ENCODE measurements around the gene STK35. TPM values are rescaled to one million over a fixed set of nuclear protein-coding genes. Genes with fewer than 3 reads are reported as not detected.

The STK35 gene
- total RNA-seq, 1 donor from 2014 or later: 21.8 TPM

GRCh38 chr20:2065099-2065498, 36.5 kb upstream of the STK35 start:
- H3K36me3 ChIP-seq: no peaks in the 10 kb centered on the region
- H2AFZ ChIP-seq (replicated peaks): no peak overlapping the region
- H3K27ac Mint-ChIP-seq: no peak overlapping the region
- H3K27me3 Mint-ChIP-seq (ENCODE audit: insufficient read depth, low read depth): peaks cover 10% of the 10 kb centered on the region
- H3K9ac ChIP-seq: no peak overlapping the region
- TF ChIP-seq EZH2phosphoT487 (IDR thresholded peaks at IDR 0.05) (no peak), CTCF (IDR thresholded peaks at IDR 0.05) (no peak), EZH2 (IDR thresholded peaks at IDR 0.05) (no peak)
- no peaks in the 10 kb centered on the region for H4K20me1 ChIP-seq (ENCODE audit: low read depth)
- no peak for DNase-seq (ENCODE audit: low spot score)
- no peaks in the 10 kb centered on the region for H3F3A ChIP-seq (ENCODE audit: low read depth)
- H3K4me1 ChIP-seq: no peaks in the 10 kb centered on the region
- H3K4me1 Mint-ChIP-seq: no peaks in the 10 kb centered on the region
- no peak overlapping the region for H3K4me3 ChIP-seq
- H3K9me3 ChIP-seq (ENCODE audit: low read depth): no peaks in the 10 kb centered on the region
- H3K9me3 Mint-ChIP-seq: no peaks in the 10 kb centered on the region
- no peak overlapping the region for H3K4me2 ChIP-seq
- H3K79me2 ChIP-seq (ENCODE audit: low read depth): no peaks in the 10 kb centered on the region
- no peak overlapping the region for H3K27ac ChIP-seq
- H3K4me3 Mint-ChIP-seq: no peak overlapping the region
- H3K27me3 ChIP-seq: peaks cover 30% of the 10 kb centered on the region
- H3K36me3 Mint-ChIP-seq: no peaks in the 10 kb centered on the region

GRCh38 chr20:2066461-2067122, 35.0 kb upstream of the STK35 start:
- Histone ChIP-seq H3K36me3 (no peaks in the 10 kb centered on the region), H3K27ac (no peak overlapping the region), H3K4me1 (no peaks in the 10 kb centered on the region), H3K4me3 (no peak overlapping the region), H2AFZ (replicated peaks) (no peak overlapping the region), H3K27me3 (peaks cover 30% of the 10 kb centered on the region), H4K20me1 (ENCODE audit: low read depth) (no peaks in the 10 kb centered on the region), H3K9ac (no peak overlapping the region), H3F3A (ENCODE audit: low read depth) (no peaks in the 10 kb centered on the region), H3K9me3 (ENCODE audit: low read depth) (no peaks in the 10 kb centered on the region), H3K79me2 (ENCODE audit: low read depth) (no peaks in the 10 kb centered on the region), H3K4me2 (no peak overlapping the region)
- Mint-ChIP-seq H3K4me1 (no peaks in the 10 kb centered on the region), H3K27me3 (ENCODE audit: insufficient read depth, low read depth) (peaks cover 10% of the 10 kb centered on the region), H3K27ac (no peak overlapping the region), H3K36me3 (no peaks in the 10 kb centered on the region), H3K9me3 (peaks cover 3% of the 10 kb centered on the region), H3K4me3 (no peak overlapping the region)
- no peak for TF ChIP-seq EZH2 (IDR thresholded peaks at IDR 0.05)
- no peak for TF ChIP-seq CTCF (IDR thresholded peaks at IDR 0.05)
- TF ChIP-seq EZH2phosphoT487 (IDR thresholded peaks at IDR 0.05): no peak
- DNase-seq (ENCODE audit: low spot score): no peak

- H3K4me1 ChIP-seq: no peaks in the 10 kb centered on the region
- no peaks in the 10 kb centered on the region for H4K20me1 ChIP-seq (ENCODE audit: low read depth)
- H3K4me1 Mint-ChIP-seq: no peaks in the 10 kb centered on the region
- H3K9me3 Mint-ChIP-seq: no peaks in the 10 kb centered on the region
- no peaks in the 10 kb centered on the region for H3K79me2 ChIP-seq (ENCODE audit: low read depth)
- no peaks in the 10 kb centered on the region for H3F3A ChIP-seq (ENCODE audit: low read depth)
- H3K27me3 ChIP-seq: peaks cover 11% of the 10 kb centered on the region
- peaks cover 9% of the 10 kb centered on the region for H3K27me3 Mint-ChIP-seq (ENCODE audit: insufficient read depth, low read depth)
- no peak overlapping the region for H3K4me3 ChIP-seq
- H3K27ac Mint-ChIP-seq: no peak overlapping the region
- no peaks in the 10 kb centered on the region for H3K36me3 ChIP-seq
- H2AFZ ChIP-seq (replicated peaks): no peak overlapping the region
- no peak for TF ChIP-seq EZH2phosphoT487 (IDR thresholded peaks at IDR 0.05)
- TF ChIP-seq CTCF (IDR thresholded peaks at IDR 0.05): no peak
- no peak overlapping the region for H3K4me2 ChIP-seq
- no peaks in the 10 kb centered on the region for H3K36me3 Mint-ChIP-seq
- DNase-seq (ENCODE audit: low spot score): no peak
- H3K27ac ChIP-seq: no peak overlapping the region
- no peaks in the 10 kb centered on the region for H3K9me3 ChIP-seq (ENCODE audit: low read depth)
- H3K9ac ChIP-seq: no peak overlapping the region
- no peak overlapping the region for H3K4me3 Mint-ChIP-seq
Observed at GRCh38 chr20:2080532-2081224, 20.9 kb upstream of the STK35 start.
